ENCODE measurements around the gene BBS9. TPM values are rescaled to one million over a fixed set of nuclear protein-coding genes. Genes with fewer than 3 reads are reported as not detected.

The BBS9 gene
- total RNA-seq, 5 donors from 2014 or later (not counting 1 experiment from before 2014, with no cell fraction given) = 18.5 to 28.8 (median 20.9) TPM

GRCh38 chr7:33446551-33446950, 317.2 kb downstream of the BBS9 start:
- Histone ChIP-seq H3K27me3 (replicated peaks in 1 of 2; ENCODE audit: control insufficient read depth in 2 of 2, extremely low read depth in 1 of 2, insufficient read depth in 2 of 2, low read length in 1 of 2) (no peaks in the 10 kb centered on the region), H3K4me1 (ENCODE audit: control insufficient read depth in 1 of 2, extremely low read depth in 1 of 2, insufficient read depth in 2 of 2, low read length in 2 of 2) (no peaks in the 10 kb centered on the region), H3K36me3 (ENCODE audit: control insufficient read depth in 2 of 2, extremely low read depth in 1 of 2, insufficient read depth in 1 of 2, low read length in 1 of 2) (no peaks in the 10 kb centered on the region), H3K9me3 (no peaks in the 10 kb centered on the region), H3K27ac (ENCODE audit: low read length) (no peak overlapping the region), H3K4me3 (ENCODE audit: control insufficient read depth in 1 of 2, extremely low read depth in 1 of 2, low read length in 1 of 2) (no peak overlapping the region)
- WGBS (ENCODE audit: insufficient coverage) = no CpG with 5 or more reads among the region's 3 CpGs
- H3K27ac Mint-ChIP-seq = no peak overlapping the region
- H3K27me3 Mint-ChIP-seq = no peaks in the 10 kb centered on the region
- ATAC-seq (replicated peaks in 1 of 4) = no peak
- H3K4me1 Mint-ChIP-seq = peaks cover 17 to 19% (median 17%) of the 10 kb centered on the region in 3 donors
- ChIA-PET POLR2A (interaction anchor here in 1 of 2 donors (0.5 to 0.6 kb wide), 2 partner anchors 23 to 867 kb away, joined by 3 read pairs; no protein-coding TSS in a partner anchor), CTCF (no interaction called here)
- no peak for DNase-seq
- H3K4me3 Mint-ChIP-seq = no peak overlapping the region
- H3K36me3 Mint-ChIP-seq = peaks cover 17% of the 10 kb centered on the region
- peaks cover 0 to 6% (median 0%) of the 10 kb centered on the region in 3 donors for H3K9me3 Mint-ChIP-seq

- Histone ChIP-seq H3K9me3 (no peaks in the 10 kb centered on the region), H3K27me3 (replicated peaks in 1 of 2; ENCODE audit: control insufficient read depth in 2 of 2, extremely low read depth in 1 of 2, insufficient read depth in 2 of 2, low read length in 1 of 2) (no peaks in the 10 kb centered on the region), H3K27ac (ENCODE audit: low read length) (no peak overlapping the region), H3K4me1 (ENCODE audit: control insufficient read depth in 1 of 2, extremely low read depth in 1 of 2, insufficient read depth in 2 of 2, low read length in 2 of 2) (no peaks in the 10 kb centered on the region), H3K36me3 (ENCODE audit: control insufficient read depth in 2 of 2, extremely low read depth in 1 of 2, insufficient read depth in 1 of 2, low read length in 1 of 2) (no peaks in the 10 kb centered on the region), H3K4me3 (ENCODE audit: control insufficient read depth in 1 of 2, extremely low read depth in 1 of 2, low read length in 1 of 2) (no peak overlapping the region)
- DNase-seq (no peak), ATAC-seq (replicated peaks in 1 of 4) (no peak)
- ChIA-PET CTCF (no interaction called here), POLR2A (no interaction called here)
- Mint-ChIP-seq H3K4me1 (peaks cover 17 to 19% (median 17%) of the 10 kb centered on the region in 3 donors), H3K27ac (no peak overlapping the region), H3K9me3 (peaks cover 0 to 6% (median 0%) of the 10 kb centered on the region in 3 donors), H3K36me3 (peaks cover 23% of the 10 kb centered on the region), H3K4me3 (no peak overlapping the region), H3K27me3 (no peaks in the 10 kb centered on the region)
- WGBS (ENCODE audit: insufficient coverage) = 31% methylated on average over 3 of the region's 6 CpGs
Measured at GRCh38 chr7:33448035-33448434, 318.7 kb downstream of the BBS9 start.

- no peaks in the 10 kb centered on the region for H3K4me1 ChIP-seq (ENCODE audit: control insufficient read depth in 1 of 2, extremely low read depth in 1 of 2, insufficient read depth in 2 of 2, low read length in 2 of 2)
- H3K36me3 ChIP-seq (ENCODE audit: control insufficient read depth in 2 of 2, extremely low read depth in 1 of 2, insufficient read depth in 1 of 2, low read length in 1 of 2) = no peaks in the 10 kb centered on the region
- no peak overlapping the region for H3K4me3 ChIP-seq (ENCODE audit: control insufficient read depth in 1 of 2, extremely low read depth in 1 of 2, low read length in 1 of 2)
- ChIA-PET CTCF (no interaction called here), POLR2A (no interaction called here)
- no peaks in the 10 kb centered on the region for H3K27me3 ChIP-seq (replicated peaks in 1 of 2; ENCODE audit: control insufficient read depth in 2 of 2, extremely low read depth in 1 of 2, insufficient read depth in 2 of 2, low read length in 1 of 2)
- ATAC-seq (replicated peaks in 1 of 4) = no peak
- Mint-ChIP-seq H3K27me3 (no peaks in the 10 kb centered on the region), H3K27ac (peak overlapping the region in 1 of 2 donors; percentile 29), H3K36me3 (peaks cover 30% of the 10 kb centered on the region), H3K9me3 (peaks cover 0 to 6% (median 0%) of the 10 kb centered on the region in 3 donors), H3K4me3 (no peak overlapping the region), H3K4me1 (peaks cover 17 to 19% (median 17%) of the 10 kb centered on the region in 3 donors)
- 55% methylated on average over 3 of the region's 5 CpGs for WGBS (ENCODE audit: insufficient coverage)
- no peak for DNase-seq
- H3K27ac ChIP-seq (ENCODE audit: low read length) = no peak overlapping the region
- H3K9me3 ChIP-seq = no peaks in the 10 kb centered on the region
Measured at GRCh38 chr7:33449847-33450246, 320.5 kb downstream of the BBS9 start.

DNA sequence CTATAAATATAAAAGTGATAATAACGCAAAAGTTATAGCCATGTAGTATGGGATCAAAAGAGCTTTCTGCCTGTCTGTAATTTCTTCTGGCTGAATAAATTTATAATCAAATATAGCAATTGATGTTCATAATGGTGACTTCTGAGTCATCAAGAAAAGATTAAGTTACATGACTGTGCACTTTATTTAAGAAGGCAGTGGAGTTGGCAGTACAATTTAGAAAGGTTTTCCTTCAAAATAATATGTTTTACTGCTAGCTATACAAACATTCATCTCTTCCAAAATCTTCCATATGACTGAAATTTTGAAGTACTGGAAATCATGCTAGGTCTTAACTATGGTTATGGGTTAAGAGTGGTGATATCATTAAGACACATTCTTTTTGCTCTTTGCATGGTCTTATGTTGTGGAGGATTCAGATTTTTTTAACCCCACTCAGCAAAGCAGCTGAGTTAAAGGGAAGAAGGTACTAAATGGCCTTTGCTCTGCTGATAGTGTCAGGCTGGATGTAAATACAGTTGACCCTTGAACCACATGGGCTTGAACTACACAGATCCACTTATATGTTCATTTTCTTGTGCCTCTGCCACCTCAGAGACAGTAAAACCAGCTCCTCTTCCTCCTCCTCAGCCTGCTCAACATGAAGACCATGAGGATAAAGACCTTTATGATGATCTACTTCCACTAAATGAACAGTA, 323.6 kb downstream of the BBS9 start:
- no peak for ATAC-seq (replicated peaks in 1 of 4)
- no peaks in the 10 kb centered on the region for H3K27me3 ChIP-seq (replicated peaks in 1 of 2; ENCODE audit: control insufficient read depth in 2 of 2, extremely low read depth in 1 of 2, insufficient read depth in 2 of 2, low read length in 1 of 2)
- WGBS (ENCODE audit: insufficient coverage) = no CpG with 5 or more reads among the region's 1 CpG
- ChIA-PET POLR2A (no interaction called here), CTCF (no interaction called here)
- Mint-ChIP-seq H3K36me3 (peaks cover 40% of the 10 kb centered on the region), H3K9me3 (peaks cover 0 to 6% (median 0%) of the 10 kb centered on the region in 3 donors), H3K27ac (no peak overlapping the region), H3K27me3 (no peaks in the 10 kb centered on the region), H3K4me1 (peaks cover 5 to 9% (median 8%) of the 10 kb centered on the region in 3 donors), H3K4me3 (no peak overlapping the region)
- DNase-seq = no peak
- H3K27ac ChIP-seq (ENCODE audit: low read length) = no peak overlapping the region
- no peaks in the 10 kb centered on the region for H3K4me1 ChIP-seq (ENCODE audit: control insufficient read depth in 1 of 2, extremely low read depth in 1 of 2, insufficient read depth in 2 of 2, low read length in 2 of 2)
- H3K36me3 ChIP-seq (ENCODE audit: control insufficient read depth in 2 of 2, extremely low read depth in 1 of 2, insufficient read depth in 1 of 2, low read length in 1 of 2) = no peaks in the 10 kb centered on the region
- H3K4me3 ChIP-seq (ENCODE audit: control insufficient read depth in 1 of 2, extremely low read depth in 1 of 2, low read length in 1 of 2) = no peak overlapping the region
- no peaks in the 10 kb centered on the region for H3K9me3 ChIP-seq

- ChIA-PET POLR2A (interaction anchor here in 1 of 2 donors (0.5 kb wide), 1 partner anchor 565 kb away, joined by 4 read pairs; no protein-coding TSS in a partner anchor), CTCF (no interaction called here)
- Mint-ChIP-seq H3K4me3 (no peak overlapping the region), H3K36me3 (peaks cover 35% of the 10 kb centered on the region), H3K4me1 (no peaks in the 10 kb centered on the region), H3K27me3 (no peaks in the 10 kb centered on the region), H3K9me3 (no peaks in the 10 kb centered on the region), H3K27ac (no peak overlapping the region)
- no peaks in the 10 kb centered on the region for H3K27me3 ChIP-seq (replicated peaks in 1 of 2; ENCODE audit: control insufficient read depth in 2 of 2, extremely low read depth in 1 of 2, insufficient read depth in 2 of 2, low read length in 1 of 2)
- no peak overlapping the region for H3K4me3 ChIP-seq (ENCODE audit: control insufficient read depth in 1 of 2, extremely low read depth in 1 of 2, low read length in 1 of 2)
- no peaks in the 10 kb centered on the region for H3K36me3 ChIP-seq (ENCODE audit: control insufficient read depth in 2 of 2, extremely low read depth in 1 of 2, insufficient read depth in 1 of 2, low read length in 1 of 2)
- 100% methylated on average over 1 of the region's 6 CpGs for WGBS (ENCODE audit: insufficient coverage)
- DNase-seq (no peak), ATAC-seq (replicated peaks in 1 of 4) (no peak)
- no peak overlapping the region for H3K27ac ChIP-seq (ENCODE audit: low read length)
- no peaks in the 10 kb centered on the region for H3K9me3 ChIP-seq
- H3K4me1 ChIP-seq (ENCODE audit: control insufficient read depth in 1 of 2, extremely low read depth in 1 of 2, insufficient read depth in 2 of 2, low read length in 2 of 2) = no peaks in the 10 kb centered on the region
Measured at GRCh38 chr7:33457039-33457438, 327.7 kb downstream of the BBS9 start.

DNA sequence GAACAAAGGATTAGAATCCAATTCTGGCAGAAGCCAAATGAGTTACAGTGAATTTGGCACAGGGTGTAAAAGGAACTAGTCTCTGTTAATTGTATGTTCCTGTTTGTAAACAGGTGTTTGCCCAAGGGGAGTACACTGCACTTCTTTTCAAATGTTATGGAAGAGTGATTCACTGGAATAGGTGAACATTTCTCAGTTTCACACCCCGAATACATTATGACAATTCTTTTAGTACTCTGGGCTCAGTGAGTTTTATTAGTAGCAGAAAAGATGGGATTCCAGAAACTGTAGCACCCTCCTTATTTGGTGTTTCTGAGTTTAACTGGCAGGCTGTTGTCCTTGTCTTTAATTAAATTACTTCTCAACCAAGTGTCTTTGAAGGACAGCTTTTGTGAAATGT, 329.2 kb downstream of the BBS9 start:
- Mint-ChIP-seq H3K9me3 (no peaks in the 10 kb centered on the region), H3K4me3 (no peak overlapping the region), H3K27ac (no peak overlapping the region), H3K4me1 (no peaks in the 10 kb centered on the region), H3K36me3 (peaks cover 25% of the 10 kb centered on the region), H3K27me3 (no peaks in the 10 kb centered on the region)
- no peak overlapping the region for H3K4me3 ChIP-seq (ENCODE audit: control insufficient read depth in 1 of 2, extremely low read depth in 1 of 2, low read length in 1 of 2)
- DNase-seq (no peak), ATAC-seq (replicated peaks in 1 of 4) (no peak)
- WGBS (ENCODE audit: insufficient coverage) = no CpG with 5 or more reads among the region's 1 CpG
- CTCF ChIA-PET = no interaction called here
- H3K27me3 ChIP-seq (replicated peaks in 1 of 2; ENCODE audit: control insufficient read depth in 2 of 2, extremely low read depth in 1 of 2, insufficient read depth in 2 of 2, low read length in 1 of 2) = no peaks in the 10 kb centered on the region
- no peak overlapping the region for H3K27ac ChIP-seq (ENCODE audit: low read length)
- no peaks in the 10 kb centered on the region for H3K9me3 ChIP-seq
- POLR2A ChIA-PET = no interaction called here
- no peaks in the 10 kb centered on the region for H3K4me1 ChIP-seq (ENCODE audit: control insufficient read depth in 1 of 2, extremely low read depth in 1 of 2, insufficient read depth in 2 of 2, low read length in 2 of 2)
- no peaks in the 10 kb centered on the region for H3K36me3 ChIP-seq (ENCODE audit: control insufficient read depth in 2 of 2, extremely low read depth in 1 of 2, insufficient read depth in 1 of 2, low read length in 1 of 2)

Data from T-cell (primary cell).